HG02623 (cell line): ENCODE results near the gene DISP1.

Experiments used
- ATAC-seq: cut with Tn5 transposase; IDR thresholded peaks from one replicate; pipeline ENCODE4 v1.9.1; 2021; ENCODE audit warnings: moderate library complexity; ENCODE audit not compliant: unreplicated experiment

Gene DISP1

GRCh38 chr1:222861062-222861461, 46.2 kb downstream of the DISP1 start:
- no peak for ATAC-seq
